Measurements from ENCODE around the gene KIAA1671. TPM values are rescaled to one million over a fixed set of nuclear protein-coding genes. Genes with fewer than 3 reads are reported as not detected.

Gene KIAA1671
- polyA plus RNA-seq, 1 of the 3 experiments (the other 2 are of a cell fraction) = 7.4 TPM

- no peak for TF ChIP-seq ZBTB33 (IDR thresholded peaks at IDR 0.05; ENCODE audit: borderline replicate concordance, low read depth)
- no peak for TF ChIP-seq FOXM1 (IDR thresholded peaks at IDR 0.05; ENCODE audit: low read depth)
- no peak for TF ChIP-seq RAD21 (IDR thresholded peaks at IDR 0.05; ENCODE audit: low read length)
Measured at GRCh38 chr22:25039754-25040153, 87.2 kb downstream of the KIAA1671 start (continued).

GRCh38 chr22:25045159-25045558 lies 92.6 kb downstream of the KIAA1671 start:
- no peak overlapping the region for H3K4me3 ChIP-seq (ENCODE audit: low read depth in 2 of 2, low read length in 1 of 2)
- peaks cover 3% of the 10 kb centered on the region for H3F3A ChIP-seq (replicated peaks; ENCODE audit: insufficient read depth)
- H3K9ac ChIP-seq = no peak overlapping the region
- ChIA-PET POLR2A (no interaction called here), CTCF (interaction anchor here (0.8 to 1.9 kb wide), 4 partner anchors 13 to 106 kb away, joined by 3 to 6 read pairs (median 3); partner anchors contain the start of gene KIAA1671)
- no peak overlapping the region for H3K4me2 ChIP-seq
- TF ChIP-seq FOSL2 (IDR thresholded peaks at IDR 0.05; ENCODE audit: borderline replicate concordance, low read depth) = no peak
- no peak for TF ChIP-seq ZBTB33 (IDR thresholded peaks at IDR 0.05; ENCODE audit: borderline replicate concordance, low read depth)
- no peak for TF ChIP-seq TEAD4 (IDR thresholded peaks at IDR 0.05; ENCODE audit: borderline replicate concordance, insufficient read depth)
- no peak for TF ChIP-seq RXRA (IDR thresholded peaks at IDR 0.05; ENCODE audit: borderline replicate concordance, low read depth)
- no peak for TF ChIP-seq RAD21 (IDR thresholded peaks at IDR 0.05; ENCODE audit: low read length)
- TF ChIP-seq GABPA (IDR thresholded peaks at IDR 0.05; ENCODE audit: low read depth) = no peak
- no peak for TF ChIP-seq MEF2A (IDR thresholded peaks at IDR 0.05; ENCODE audit: borderline replicate concordance, low read depth)
- no peak for TF ChIP-seq CHD2 (IDR thresholded peaks at IDR 0.05; ENCODE audit: low read length, partially characterized antibody)
- no peak for TF ChIP-seq EP300 (IDR thresholded peaks at IDR 0.05; ENCODE audit: borderline replicate concordance in 1 of 2, low read depth in 1 of 2, low read length in 1 of 2)
- TF ChIP-seq YY1 (IDR thresholded peaks at IDR 0.05; ENCODE audit: low read depth) = no peak
- TF ChIP-seq MAX (IDR thresholded peaks at IDR 0.05; ENCODE audit: low read depth) = no peak
- no peak for TF ChIP-seq NFIC (IDR thresholded peaks at IDR 0.05; ENCODE audit: borderline replicate concordance)
- TF ChIP-seq NRF1 (IDR thresholded peaks at IDR 0.05; ENCODE audit: low read depth, low read length) = no peak
- no peak for TF ChIP-seq MXI1 (IDR thresholded peaks at IDR 0.05; ENCODE audit: low read depth, low read length)
- no peak for TF ChIP-seq PBX3 (IDR thresholded peaks at IDR 0.05)
- TF ChIP-seq JUND (IDR thresholded peaks at IDR 0.05) = no peak
- TF ChIP-seq CTCF (IDR thresholded peaks at IDR 0.05) = no peak
- no peak for TF ChIP-seq USF1 (IDR thresholded peaks at IDR 0.05; ENCODE audit: borderline replicate concordance, low read depth)
- TF ChIP-seq POLR2AphosphoS5 (IDR thresholded peaks at IDR 0.05; ENCODE audit: low read depth, low read length) = no peak
- TF ChIP-seq RCOR1 (IDR thresholded peaks at IDR 0.05; ENCODE audit: low read length) = no peak
- no peak for DNase-seq
- no peaks in the 10 kb centered on the region for H3K27me3 ChIP-seq (ENCODE audit: insufficient read depth)
- H3K79me2 ChIP-seq (ENCODE audit: insufficient read depth) = no peaks in the 10 kb centered on the region
- H2AFZ ChIP-seq (ENCODE audit: low read depth) = no peak overlapping the region
- WGBS (ENCODE audit: low lambda C conversion rate) = 100% methylated on average over 1 of the region's 2 CpGs
- peaks cover 3% of the 10 kb centered on the region; the same call in 1 of the 2 replicates for H4K20me1 ChIP-seq (ENCODE audit: insufficient read depth)
- H3K36me3 ChIP-seq (replicated peaks in 1 of 2; ENCODE audit: control insufficient read depth in 1 of 2, insufficient read depth in 2 of 2, low read length in 1 of 2) = peaks cover 14 to 19% of the 10 kb centered on the region in 2 experiments
- H3K9me2 ChIP-seq = no peaks in the 10 kb centered on the region
- H3K4me1 ChIP-seq (ENCODE audit: control insufficient read depth in 1 of 2, insufficient read depth in 2 of 2, low read depth in 1 of 2, low read length in 1 of 2) = peaks cover 0 to 10% of the 10 kb centered on the region in 2 experiments; a peak in 1 of 4 replicates
- H3K27ac ChIP-seq (ENCODE audit: low read depth in 2 of 2, low read length in 1 of 2) = no peak overlapping the region
- H3K9me3 ChIP-seq = no peaks in the 10 kb centered on the region
